Measurements from ENCODE around the gene ANKUB1. TPM values are rescaled to one million over a fixed set of nuclear protein-coding genes. Genes with fewer than 3 reads are reported as not detected.
A peak's percentile ranks its signal among the peaks of the same experiment; 100 is the strongest.

The ANKUB1 gene
- total and polyA plus RNA-seq, 8 donors = not detected

DNA sequence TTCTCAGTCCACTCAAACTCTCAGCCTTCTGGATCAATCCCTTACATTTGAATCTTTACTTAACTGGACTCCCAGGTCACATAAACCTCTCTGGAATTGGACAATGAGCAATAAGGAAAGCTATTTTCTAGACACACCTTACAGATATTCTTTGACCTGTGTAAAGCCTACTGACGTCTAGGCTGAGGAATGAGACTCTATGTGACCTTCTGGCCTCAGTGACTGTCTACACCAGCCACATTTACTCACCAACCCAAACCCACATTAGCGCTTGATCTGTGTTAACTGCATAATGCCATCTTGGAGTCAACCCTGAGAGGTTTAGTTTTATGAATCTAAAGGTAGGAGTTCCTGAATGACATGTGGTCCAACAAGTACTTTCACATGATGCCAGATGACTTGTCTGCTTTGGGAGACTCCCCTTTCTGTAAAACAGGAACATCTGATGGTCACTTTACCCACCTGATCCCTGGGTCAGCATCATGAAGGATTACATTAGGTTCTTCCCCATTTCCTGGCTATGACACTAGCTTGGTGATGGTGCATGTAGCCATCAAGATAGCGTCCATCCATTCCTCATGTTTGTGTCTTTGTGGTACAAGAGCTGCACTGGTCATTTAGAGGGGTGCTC, 28.7 kb downstream of the ANKUB1 start:
- DNase-seq = no peak
- no peaks in the 10 kb centered on the region for H3K9me3 ChIP-seq
- 62 to 73% (median 64%) methylated on average over 3 of the region's 3 CpGs for WGBS, 5 donors

DNA sequence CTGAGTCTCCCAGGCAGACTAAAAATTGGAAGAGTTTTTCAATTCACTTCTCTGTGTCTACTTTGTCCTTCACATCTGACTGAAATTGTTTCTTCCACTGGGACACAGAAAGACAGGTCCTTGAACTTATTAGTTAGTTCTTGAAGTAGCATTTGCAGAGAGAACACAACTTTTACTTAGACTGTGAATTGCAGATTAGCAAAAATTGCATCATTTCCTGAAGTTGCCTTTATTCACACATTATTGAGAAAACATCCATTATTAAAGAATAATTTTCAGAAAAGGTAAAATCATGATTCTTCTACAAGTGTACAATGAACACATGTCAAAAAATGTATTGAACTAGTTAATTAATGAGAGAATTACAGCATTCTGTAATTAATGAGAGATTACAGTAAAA, 38.6 kb downstream of the ANKUB1 start:
- intact Hi-C loops (cut with DNase I; ENCODE audit: low total_unique reads) = no loop called here
- DNase-seq = no peak

More for the DNA sequence above, 28.7 kb downstream of the ANKUB1 start:
- TF ChIP-seq POLR2AphosphoS5 (IDR thresholded peaks at IDR 0.05) = no peak
- TF ChIP-seq, protein P1, sequence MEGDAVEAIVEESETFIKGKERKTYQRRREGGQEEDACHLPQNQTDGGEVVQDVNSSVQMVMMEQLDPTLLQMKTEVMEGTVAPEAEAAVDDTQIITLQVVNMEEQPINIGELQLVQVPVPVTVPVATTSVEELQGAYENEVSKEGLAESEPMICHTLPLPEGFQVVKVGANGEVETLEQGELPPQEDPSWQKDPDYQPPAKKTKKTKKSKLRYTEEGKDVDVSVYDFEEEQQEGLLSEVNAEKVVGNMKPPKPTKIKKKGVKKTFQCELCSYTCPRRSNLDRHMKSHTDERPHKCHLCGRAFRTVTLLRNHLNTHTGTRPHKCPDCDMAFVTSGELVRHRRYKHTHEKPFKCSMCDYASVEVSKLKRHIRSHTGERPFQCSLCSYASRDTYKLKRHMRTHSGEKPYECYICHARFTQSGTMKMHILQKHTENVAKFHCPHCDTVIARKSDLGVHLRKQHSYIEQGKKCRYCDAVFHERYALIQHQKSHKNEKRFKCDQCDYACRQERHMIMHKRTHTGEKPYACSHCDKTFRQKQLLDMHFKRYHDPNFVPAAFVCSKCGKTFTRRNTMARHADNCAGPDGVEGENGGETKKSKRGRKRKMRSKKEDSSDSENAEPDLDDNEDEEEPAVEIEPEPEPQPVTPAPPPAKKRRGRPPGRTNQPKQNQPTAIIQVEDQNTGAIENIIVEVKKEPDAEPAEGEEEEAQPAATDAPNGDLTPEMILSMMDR (IDR thresholded peaks at IDR 0.05) = no peak
- TF ChIP-seq POLR2A (IDR thresholded peaks at IDR 0.05) = no peak
- no peak for TF ChIP-seq EP300 (IDR thresholded peaks at IDR 0.05)
- H3K4me3 ChIP-seq = no peak overlapping the region
- intact Hi-C loops (cut with DNase I; ENCODE audit: low total_unique reads) = no loop called here
- H3K27ac ChIP-seq = no peak overlapping the region
- no peaks in the 10 kb centered on the region for H3K4me1 ChIP-seq
- peaks cover 0 to 40% (median 5%) of the 10 kb centered on the region in 3 donors for H3K27me3 ChIP-seq
- H3K36me3 ChIP-seq = no peaks in the 10 kb centered on the region

DNA sequence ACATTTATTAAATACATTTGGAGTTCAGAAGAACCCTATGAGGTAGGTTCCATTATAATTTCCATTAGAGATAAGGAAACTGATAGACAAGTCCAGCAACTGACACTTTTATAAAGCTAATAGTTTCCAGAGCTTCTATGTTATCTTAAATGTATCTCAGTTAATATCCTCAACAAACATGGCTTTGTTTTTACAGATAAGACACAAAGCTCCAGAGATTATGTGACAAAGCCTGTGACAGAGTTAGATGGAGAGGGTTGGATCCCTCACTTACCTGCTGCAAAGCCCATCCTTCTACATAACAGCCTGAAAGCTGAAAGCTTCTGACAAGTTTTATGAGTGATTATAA, 39.6 kb downstream of the ANKUB1 start:
- Histone ChIP-seq H3K4me1 (peaks cover 0 to 26% (median 18%) of the 10 kb centered on the region in 4 donors), H3K36me3 (peaks cover 8 to 30% (median 26%) of the 10 kb centered on the region in 4 donors), H3K9me3 (no peaks in the 10 kb centered on the region), H3K4me3 (peak overlapping the region; percentile 88 to 92 (median 90)), H3K27me3 (no peaks in the 10 kb centered on the region), H3K27ac (peak overlapping the region in 4 of 5 donors; percentile 83 to 88 (median 86))
- TF ChIP-seq EP300 (IDR thresholded peaks at IDR 0.05) (no peak), POLR2A (IDR thresholded peaks at IDR 0.05) (no peak), POLR2AphosphoS5 (IDR thresholded peaks at IDR 0.05) (no peak)
- TF ChIP-seq, protein P1 (IDR thresholded peaks at IDR 0.05) = no peak
- no peak for DNase-seq
- intact Hi-C loops (cut with DNase I; ENCODE audit: low total_unique reads) = no loop called here

More for the DNA sequence above, 38.6 kb downstream of the ANKUB1 start:
- no peak overlapping the region for H3K27ac ChIP-seq
- peaks cover 0 to 6% (median 0%) of the 10 kb centered on the region in 3 donors for H3K27me3 ChIP-seq
- peaks cover 0 to 26% (median 18%) of the 10 kb centered on the region in 4 donors for H3K4me1 ChIP-seq
- H3K9me3 ChIP-seq = no peaks in the 10 kb centered on the region
- TF ChIP-seq POLR2AphosphoS5 (IDR thresholded peaks at IDR 0.05) (no peak), EP300 (IDR thresholded peaks at IDR 0.05) (no peak), POLR2A (IDR thresholded peaks at IDR 0.05) (no peak)
- TF ChIP-seq, protein P1 (IDR thresholded peaks at IDR 0.05) = no peak
- peaks cover 0 to 20% (median 16%) of the 10 kb centered on the region in 4 donors for H3K36me3 ChIP-seq
- no peak overlapping the region for H3K4me3 ChIP-seq

DNA sequence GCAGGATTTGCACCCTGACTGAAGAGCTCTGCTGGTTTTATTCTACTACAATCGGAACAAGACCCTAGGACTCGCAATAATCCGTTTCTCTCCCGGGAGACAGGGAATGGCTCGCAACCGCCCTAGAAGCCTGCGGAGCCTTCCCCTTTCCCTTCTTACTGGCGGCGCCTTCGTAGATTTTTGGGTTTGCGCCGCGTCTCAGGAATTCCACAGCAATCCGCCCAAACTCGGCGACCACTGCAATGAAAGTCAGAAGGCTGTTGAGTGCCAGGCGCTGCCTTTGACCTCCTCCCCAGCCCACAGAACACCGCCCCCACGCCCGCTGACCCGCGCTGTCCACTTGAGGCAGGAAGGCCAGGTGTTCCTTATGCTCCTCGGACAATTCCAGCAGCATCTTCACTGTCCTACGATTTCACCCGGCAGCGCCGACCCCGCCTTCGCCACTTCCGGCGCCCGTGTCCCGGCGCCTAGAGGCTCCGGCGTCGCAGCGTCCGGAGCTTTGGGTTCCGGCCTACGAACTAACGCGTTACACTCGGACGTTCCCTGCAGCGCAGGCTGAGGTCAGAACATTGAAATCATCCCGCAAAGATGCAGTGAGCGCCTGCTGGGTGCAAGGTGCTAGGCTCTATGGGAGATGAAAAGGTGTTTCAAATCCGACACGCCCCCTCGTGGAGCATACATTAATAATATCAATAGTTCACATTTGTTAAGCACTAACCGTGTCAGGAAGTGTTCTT, 40.1 kb downstream of the ANKUB1 start, which contains the start of gene COMMD2:
Gene COMMD2 (minus strand): TSS at position 439 of the 737 bp plus-strand sequence. CDS start 45 bp downstream, at position 394.
- intact Hi-C loops (cut with DNase I; ENCODE audit: low total_unique reads) = no loop called here
- WGBS, 5 donors = 0 to 1% (median 0%) methylated on average over 46 to 52 of the region's 52 CpGs
- H3K36me3 ChIP-seq = peaks cover 12 to 35% (median 31%) of the 10 kb centered on the region in 4 donors

More for the DNA sequence above, 40.1 kb downstream of the ANKUB1 start, which contains the start of gene COMMD2:
- H3K4me1 ChIP-seq = peaks cover 0 to 26% (median 18%) of the 10 kb centered on the region in 4 donors
- H3K27me3 ChIP-seq = no peaks in the 10 kb centered on the region
- H3K27ac ChIP-seq = peak within 1 kb of the TSS; percentile 66 to 88 (median 85)
- no peaks in the 10 kb centered on the region for H3K9me3 ChIP-seq
- peak; percentile 76 to 93 for DNase-seq
- peak within 1 kb of the TSS; percentile 88 to 92 (median 90) for H3K4me3 ChIP-seq
- TF ChIP-seq POLR2AphosphoS5 (IDR thresholded peaks at IDR 0.05) (peak; percentile 70 to 89 (median 78)), EP300 (IDR thresholded peaks at IDR 0.05) (no peak), POLR2A (IDR thresholded peaks at IDR 0.05) (no peak)
- TF ChIP-seq, protein P1 (IDR thresholded peaks at IDR 0.05) = peak in 3 of 7 experiments; percentile 23 to 58 (median 39)
